Muscle layer of duodenum (tissue), 2 donors: Measurements from ENCODE around the gene EFNA5.
A peak's percentile ranks its signal among the peaks of the same experiment; 100 is the strongest.

Experiments
- H3K27ac ChIP-seq: one replicate; pipeline ENCODE4 v1.7.0; 2013; ENCODE audit warnings: mild to moderate bottlenecking, low read length
- H3K27me3 ChIP-seq: one replicate; pipeline ENCODE4 v1.7.0; 2013; ENCODE audit warnings: low read depth, mild to moderate bottlenecking, control low read depth, low read length
- H3K36me3 ChIP-seq, 2 donors: one replicate each; pipeline ENCODE4 v1.7.0; 2013; ENCODE audit warnings: low read length in 2 of 2, control low read depth in 1 of 2, mild to moderate bottlenecking in 1 of 2; ENCODE audit not compliant: insufficient read depth in 2 of 2, control insufficient read depth in 1 of 2
- H3K4me1 ChIP-seq, 2 donors: one replicate each; pipeline ENCODE4 v1.7.0; 2013; ENCODE audit warnings: low read length in 2 of 2, mild to moderate bottlenecking in 2 of 2, control low read depth in 1 of 2, moderate library complexity in 1 of 2; ENCODE audit not compliant: insufficient read depth in 2 of 2, control insufficient read depth in 1 of 2
- H3K4me3 ChIP-seq, 2 donors: one replicate each; pipeline ENCODE4 v1.7.0; 2013; ENCODE audit warnings: low read length in 2 of 2, low read depth in 1 of 2, mild to moderate bottlenecking in 1 of 2
- H3K9me3 ChIP-seq, 2 donors: one replicate each; pipeline ENCODE4 v1.7.0; 2013; ENCODE audit warnings: low read length in 2 of 2, control low read depth in 1 of 2, mild to moderate bottlenecking in 1 of 2; ENCODE audit not compliant: control insufficient read depth in 1 of 2
- donor health status: healthy.

EFNA5 gene

GRCh38 chr5:107672211-107673038 is 1.7 kb upstream of the EFNA5 start:
- Histone ChIP-seq H3K9me3 (no peaks in the 10 kb centered on the region), H3K4me1 (peaks cover 0 to 17% of the 10 kb centered on the region in 2 donors), H3K27ac (peak overlapping the region; percentile 75), H3K4me3 (peak overlapping the region; percentile 66 to 90), H3K36me3 (no peaks in the 10 kb centered on the region), H3K27me3 (no peaks in the 10 kb centered on the region)

GRCh38 chr5:107671742-107672210 is 1.0 kb upstream of the EFNA5 start:
- peaks cover 0 to 17% of the 10 kb centered on the region in 2 donors for H3K4me1 ChIP-seq

GRCh38 chr5:107670087-107670931 is 428 bp downstream of the EFNA5 start:
- no peaks in the 10 kb centered on the region for H3K36me3 ChIP-seq
- peak overlapping the region; percentile 65 to 90 for H3K4me3 ChIP-seq
- no peaks in the 10 kb centered on the region for H3K9me3 ChIP-seq
- H3K4me1 ChIP-seq, result peaks cover 0 to 17% of the 10 kb centered on the region in 2 donors
- H3K27ac ChIP-seq, result no peak overlapping the region
- no peaks in the 10 kb centered on the region for H3K27me3 ChIP-seq

More at GRCh38 chr5:107671742-107672210, 1.0 kb upstream of the EFNA5 start:
- H3K27ac ChIP-seq, result peak overlapping the region; percentile 75
- no peaks in the 10 kb centered on the region for H3K9me3 ChIP-seq
- H3K27me3 ChIP-seq, result no peaks in the 10 kb centered on the region
- no peaks in the 10 kb centered on the region for H3K36me3 ChIP-seq
- H3K4me3 ChIP-seq, result peak overlapping the region; percentile 66 to 90

- Histone ChIP-seq H3K4me3 (peak overlapping the region; percentile 65 to 90), H3K27me3 (no peaks in the 10 kb centered on the region), H3K36me3 (no peaks in the 10 kb centered on the region), H3K4me1 (peaks cover 0 to 17% of the 10 kb centered on the region in 2 donors), H3K9me3 (no peaks in the 10 kb centered on the region), H3K27ac (no peak overlapping the region)
These were observed 1.4 kb downstream of the EFNA5 start for GRCh38 chr5:107669096-107670031.

- H3K9me3 ChIP-seq, result no peaks in the 10 kb centered on the region
- H3K4me3 ChIP-seq, result peak overlapping the region; percentile 65 to 90
- no peak overlapping the region for H3K27ac ChIP-seq
- H3K27me3 ChIP-seq, result no peaks in the 10 kb centered on the region
- H3K4me1 ChIP-seq, result peaks cover 0 to 17% of the 10 kb centered on the region in 2 donors
- H3K36me3 ChIP-seq, result no peaks in the 10 kb centered on the region
These were observed 2.3 kb downstream of the EFNA5 start for GRCh38 chr5:107668154-107669095.

- Histone ChIP-seq H3K36me3 (no peaks in the 10 kb centered on the region), H3K4me3 (no peak overlapping the region), H3K4me1 (peaks cover 0 to 16% of the 10 kb centered on the region in 2 donors), H3K9me3 (no peaks in the 10 kb centered on the region), H3K27me3 (no peaks in the 10 kb centered on the region), H3K27ac (no peak overlapping the region)
These were observed 4.6 kb downstream of the EFNA5 start for GRCh38 chr5:107666051-107666655.

- Histone ChIP-seq H3K4me3 (no peak overlapping the region), H3K36me3 (no peaks in the 10 kb centered on the region), H3K9me3 (no peaks in the 10 kb centered on the region), H3K4me1 (peaks cover 0 to 7% of the 10 kb centered on the region in 2 donors), H3K27ac (no peak overlapping the region), H3K27me3 (no peaks in the 10 kb centered on the region)
These were observed 5.6 kb downstream of the EFNA5 start for GRCh38 chr5:107665036-107665570.

GRCh38 chr5:107663697-107664096 is 7.0 kb downstream of the EFNA5 start:
- no peaks in the 10 kb centered on the region for H3K27me3 ChIP-seq
- H3K9me3 ChIP-seq, result no peaks in the 10 kb centered on the region
- H3K27ac ChIP-seq, result no peak overlapping the region
- H3K4me3 ChIP-seq, result no peak overlapping the region
- H3K36me3 ChIP-seq, result no peaks in the 10 kb centered on the region
- no peaks in the 10 kb centered on the region for H3K4me1 ChIP-seq

- no peak overlapping the region for H3K4me3 ChIP-seq
- H3K36me3 ChIP-seq, result no peaks in the 10 kb centered on the region
- H3K27me3 ChIP-seq, result no peaks in the 10 kb centered on the region
- H3K27ac ChIP-seq, result no peak overlapping the region
- H3K9me3 ChIP-seq, result no peaks in the 10 kb centered on the region
- H3K4me1 ChIP-seq, result no peaks in the 10 kb centered on the region
These were observed 9.1 kb downstream of the EFNA5 start for GRCh38 chr5:107661650-107662044.
